ENCODE results near the gene ATP8B3. TPM values are rescaled to one million over a fixed set of nuclear protein-coding genes. Genes with fewer than 3 reads are reported as not detected.

Gene ATP8B3
- total and polyA plus RNA-seq, 10 of the 15 experiments (the other 5 are each of a cell fraction or from before 2014, with no cell fraction given) = 0.13 to 1.7 (median 0.52) TPM

DNA sequence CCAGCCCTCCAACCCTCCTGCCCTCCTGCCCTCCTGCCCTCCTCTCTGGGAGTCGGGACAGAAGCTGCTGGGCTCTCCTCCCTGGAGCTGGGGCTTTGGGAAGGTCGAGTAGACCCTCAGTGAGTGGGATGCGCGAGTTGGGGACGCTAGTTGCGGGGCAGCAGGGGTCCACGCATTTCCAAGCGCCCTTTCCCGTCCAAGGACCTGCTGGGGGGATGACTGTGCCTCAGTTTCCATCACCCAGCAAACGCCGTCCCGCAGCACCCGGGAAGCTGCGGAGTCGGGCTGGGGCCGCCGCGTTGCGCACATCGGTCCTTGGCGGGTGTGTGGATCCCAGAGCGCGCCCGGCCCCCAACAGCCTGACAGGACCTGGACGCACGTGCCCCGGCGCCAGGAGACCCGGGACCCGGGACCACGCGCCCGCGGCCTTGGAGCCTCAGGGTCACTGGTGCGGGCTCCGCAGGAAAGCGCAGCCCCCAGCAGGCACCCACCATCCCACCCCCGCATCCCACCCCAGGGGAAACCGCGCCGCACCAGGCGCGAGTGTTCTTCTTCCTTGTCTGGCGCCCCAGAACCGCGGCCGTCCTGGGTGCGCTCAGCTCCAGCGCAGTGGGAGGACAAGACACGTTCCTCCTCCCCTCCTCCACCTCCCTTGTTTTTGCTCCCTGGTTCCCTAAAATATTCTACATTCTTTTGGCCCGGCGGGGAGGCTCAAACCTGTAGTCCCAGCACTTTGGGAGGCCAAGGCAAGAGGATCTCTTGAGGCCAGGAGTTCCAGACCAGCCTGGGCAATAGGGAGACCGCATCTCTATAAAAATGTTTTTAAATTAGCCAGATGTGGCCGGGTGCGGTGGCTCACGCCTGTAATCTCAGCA lies 49.6 kb downstream of the ATP8B3 start:
- ChIA-PET RAD21 (ENCODE audit: unreplicated experiment) (no interaction called here), CTCF (no interaction called here), POLR2A (no interaction called here), SMC1A (ENCODE audit: uncharacterized antibody, unreplicated experiment) (interaction anchor here (1.0 kb wide), 1 partner anchor 216 kb away, joined by 3 read pairs; no protein-coding TSS in a partner anchor)
- Histone ChIP-seq H3K9me3 (replicated peaks; ENCODE audit: control insufficient read depth, insufficient read depth, low read length) (no peaks in the 10 kb centered on the region), H3K79me2 (ENCODE audit: control insufficient read depth, insufficient read depth, low read length) (no peaks in the 10 kb centered on the region), H3K27me3 (replicated peaks in 1 of 2; ENCODE audit: control insufficient read depth in 2 of 2, insufficient read depth in 2 of 2, low read length in 1 of 2) (peaks cover 19% of the 10 kb centered on the region in 2 experiments; a peak in 3 of 4 replicates), H2AFZ (ENCODE audit: control insufficient read depth, low read depth, low read length) (no peak overlapping the region), H3K27ac (ENCODE audit: control insufficient read depth, insufficient read depth) (no peak overlapping the region), H4K20me1 (ENCODE audit: control insufficient read depth, insufficient read depth) (no peaks in the 10 kb centered on the region), H3K4me1 (ENCODE audit: control insufficient read depth, insufficient read depth, low read length) (no peaks in the 10 kb centered on the region), H3K4me3 (no peak overlapping the region), H3K4me2 (ENCODE audit: control insufficient read depth, insufficient read depth) (no peak overlapping the region), H3K9ac (ENCODE audit: control insufficient read depth, insufficient read depth, low read length) (no peak overlapping the region), H3K36me3 (ENCODE audit: control insufficient read depth in 2 of 2, insufficient read depth in 2 of 2, low read length in 1 of 2) (no peaks in the 10 kb centered on the region)
- in situ Hi-C loops (cut with MboI) (loop anchor here (10.0 kb wide), 1 partner anchor 218 kb away; no protein-coding TSS in a partner anchor), intact Hi-C loops (cut with micrococcal nuclease; ENCODE audit: unreplicated experiment) (no loop called here)
- no TSS peak for BruUV-seq (replicated peaks)
- FAIRE-seq = no peak
- TF ChIP-seq ASH2L (IDR thresholded peaks at IDR 0.05; ENCODE audit: borderline replicate concordance, low read depth) (no peak), SPI1 (IDR thresholded peaks at IDR 0.05; ENCODE audit: borderline replicate concordance, insufficient read depth, low read depth, low read length) (no peak), HDAC6 (IDR thresholded peaks at IDR 0.05; ENCODE audit: unreplicated experiment) (peak; percentile 62)
- DNase-seq (ENCODE audit: low read depth, low spot score) = no peak
- WGBS (ENCODE audit: insufficient coverage, insufficient replicate concordance, low lambda C conversion rate, missing lambda C conversion rate) = 16% methylated on average over 47 of the region's 56 CpGs
- ATAC-seq = no peak

DNA sequence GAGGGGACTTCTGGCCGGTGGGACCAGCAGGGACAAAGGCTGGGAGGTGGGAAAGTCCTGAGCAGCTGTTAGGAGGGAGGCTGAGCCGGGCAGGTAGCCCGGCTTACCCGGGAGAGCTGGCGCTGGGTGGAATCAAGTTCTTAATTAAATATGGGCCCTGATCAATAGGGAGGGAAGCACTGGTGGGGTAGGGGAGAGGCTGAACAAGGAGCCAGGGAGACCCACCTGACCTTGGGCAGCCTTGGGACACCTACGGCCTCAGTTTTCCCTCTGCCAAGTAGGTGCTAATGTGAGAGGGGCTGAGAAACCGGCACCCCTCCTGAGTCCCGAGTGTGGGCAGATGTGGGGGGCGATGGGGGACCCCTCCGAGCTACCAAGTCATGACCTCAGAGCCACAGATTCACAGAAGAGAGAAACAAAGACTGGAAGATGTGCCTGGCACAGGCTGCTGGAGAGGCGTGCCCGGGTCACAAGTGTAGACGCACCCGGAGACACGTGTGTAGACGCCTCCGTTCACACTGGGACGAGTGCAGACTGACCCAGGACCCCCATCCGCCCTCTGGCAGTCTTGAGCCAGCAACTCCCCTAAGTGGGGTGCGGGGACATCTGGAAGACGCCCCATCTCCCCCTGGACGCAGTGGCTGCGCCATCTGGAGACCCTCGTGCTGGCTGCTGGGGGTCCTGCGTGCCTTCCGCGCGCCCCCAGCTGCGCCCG lies 50.4 kb downstream of the ATP8B3 start:
- intact Hi-C loops (cut with micrococcal nuclease; ENCODE audit: unreplicated experiment) = no loop called here
- FAIRE-seq (no peak), ATAC-seq (no peak), DNase-seq (ENCODE audit: low read depth, low spot score) (no peak)
- in situ Hi-C loops (cut with MboI) = loop anchor here (10.0 kb wide), 1 partner anchor 217 kb away; no protein-coding TSS in a partner anchor
- Histone ChIP-seq H4K20me1 (ENCODE audit: control insufficient read depth, insufficient read depth) (no peaks in the 10 kb centered on the region), H3K27me3 (replicated peaks in 1 of 2; ENCODE audit: control insufficient read depth in 2 of 2, insufficient read depth in 2 of 2, low read length in 1 of 2) (peaks cover 19 to 20% of the 10 kb centered on the region in 2 experiments; a peak in 3 of 4 replicates), H3K4me3 (no peak overlapping the region), H3K4me2 (ENCODE audit: control insufficient read depth, insufficient read depth) (no peak overlapping the region), H3K9ac (ENCODE audit: control insufficient read depth, insufficient read depth, low read length) (no peak overlapping the region), H3K4me1 (ENCODE audit: control insufficient read depth, insufficient read depth, low read length) (no peaks in the 10 kb centered on the region), H3K36me3 (ENCODE audit: control insufficient read depth in 2 of 2, insufficient read depth in 2 of 2, low read length in 1 of 2) (no peaks in the 10 kb centered on the region), H2AFZ (ENCODE audit: control insufficient read depth, low read depth, low read length) (no peak overlapping the region), H3K79me2 (ENCODE audit: control insufficient read depth, insufficient read depth, low read length) (no peaks in the 10 kb centered on the region), H3K27ac (ENCODE audit: control insufficient read depth, insufficient read depth) (no peak overlapping the region), H3K9me3 (replicated peaks; ENCODE audit: control insufficient read depth, insufficient read depth, low read length) (no peaks in the 10 kb centered on the region)
- CTCF ChIA-PET = interaction anchor here (1.0 to 1.2 kb wide), 2 partner anchors 90 to 215 kb away, joined by 3 to 4 read pairs; no protein-coding TSS in a partner anchor
- no TSS peak for BruUV-seq (replicated peaks)
- RAD21 ChIA-PET (ENCODE audit: unreplicated experiment) = no interaction called here
- POLR2A ChIA-PET = interaction anchor here (0.6 kb wide), 1 partner anchor 100 kb away, joined by 3 read pairs; no protein-coding TSS in a partner anchor
- WGBS (ENCODE audit: insufficient coverage, insufficient replicate concordance, low lambda C conversion rate, missing lambda C conversion rate) = 29% methylated on average over 28 of the region's 30 CpGs
- SMC1A ChIA-PET (ENCODE audit: uncharacterized antibody, unreplicated experiment) = interaction anchor here (1.0 kb wide), 1 partner anchor 215 kb away, joined by 3 read pairs; no protein-coding TSS in a partner anchor
- TF ChIP-seq, protein P1, sequence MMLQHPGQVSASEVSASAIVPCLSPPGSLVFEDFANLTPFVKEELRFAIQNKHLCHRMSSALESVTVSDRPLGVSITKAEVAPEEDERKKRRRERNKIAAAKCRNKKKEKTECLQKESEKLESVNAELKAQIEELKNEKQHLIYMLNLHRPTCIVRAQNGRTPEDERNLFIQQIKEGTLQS (IDR thresholded peaks at IDR 0.05; ENCODE audit: borderline replicate concordance, extremely low read depth, low read depth, low read length) = no peak
- TF ChIP-seq RUNX3 (IDR thresholded peaks at IDR 0.05; ENCODE audit: low read length) (no peak), NFYB (IDR thresholded peaks at IDR 0.05; ENCODE audit: insufficient read depth, low read depth, low read length) (no peak), GATAD2B (conservative IDR thresholded peaks at IDR 0.05; ENCODE audit: low read depth) (no peak), NR2C1 (IDR thresholded peaks at IDR 0.05) (no peak), SUZ12 (IDR thresholded peaks at IDR 0.05; ENCODE audit: unreplicated experiment) (no peak), NFXL1 (IDR thresholded peaks at IDR 0.05; ENCODE audit: borderline replicate concordance) (no peak), YBX1 (IDR thresholded peaks at IDR 0.05) (no peak), FOXM1 (IDR thresholded peaks at IDR 0.05; ENCODE audit: low read depth, low read length) (no peak)

Measured in GM12878 (cell line).